ENCODE measurements around the gene WDTC1. TPM values are rescaled to one million over a fixed set of nuclear protein-coding genes. Genes with fewer than 3 reads are reported as not detected.

The WDTC1 gene
- total RNA-seq, 4 donors from 2014 or later = 39.9 to 79.8 (median 62.0) TPM

DNA sequence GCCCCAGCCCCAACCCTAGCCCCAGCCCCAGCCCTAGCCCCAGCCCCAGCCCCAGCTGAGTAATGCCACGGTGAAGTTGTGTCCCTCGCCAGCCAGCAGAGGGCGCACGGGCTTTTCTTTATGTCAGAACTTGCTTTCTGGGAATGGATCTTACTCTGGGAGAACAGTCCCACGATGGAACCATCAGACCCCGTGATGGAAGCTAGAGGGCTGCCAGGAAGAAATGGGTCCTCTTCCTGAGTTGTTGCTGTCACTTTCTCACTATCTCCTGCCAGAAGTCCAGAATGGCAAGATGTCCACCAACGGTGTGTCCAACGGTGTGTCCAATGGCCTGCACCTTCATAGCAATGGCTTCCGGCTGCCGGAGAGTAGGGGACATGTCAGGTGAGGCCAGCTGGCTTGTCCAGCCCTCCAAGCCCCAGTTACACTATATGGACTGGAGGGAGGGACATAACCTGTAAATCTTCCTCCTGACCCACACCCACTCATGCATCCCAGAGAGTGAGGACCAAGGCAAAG lies 62.4 kb downstream of the WDTC1 start:
- no peaks in the 10 kb centered on the region for H3K27me3 ChIP-seq
- peak overlapping the region; percentile 87 to 96 (median 92) for H3K27ac ChIP-seq (replicated peaks in 1 of 4)
- no peaks in the 10 kb centered on the region for H3K9me3 ChIP-seq
- H3K36me3 ChIP-seq = peaks cover 38 to 89% (median 78%) of the 10 kb centered on the region in 4 donors
- intact Hi-C loops (cut with DNase I) = no loop called here
- peak; percentile 94 for DNase-seq (ENCODE audit: extremely low spot score)
- no peak overlapping the region for H3K4me3 ChIP-seq
- peaks cover 34 to 50% (median 48%) of the 10 kb centered on the region in 4 donors for H3K4me1 ChIP-seq
- TF ChIP-seq POLR2A (IDR thresholded peaks at IDR 0.05; ENCODE audit: low read depth) = no peak
- TF ChIP-seq, protein P1, sequence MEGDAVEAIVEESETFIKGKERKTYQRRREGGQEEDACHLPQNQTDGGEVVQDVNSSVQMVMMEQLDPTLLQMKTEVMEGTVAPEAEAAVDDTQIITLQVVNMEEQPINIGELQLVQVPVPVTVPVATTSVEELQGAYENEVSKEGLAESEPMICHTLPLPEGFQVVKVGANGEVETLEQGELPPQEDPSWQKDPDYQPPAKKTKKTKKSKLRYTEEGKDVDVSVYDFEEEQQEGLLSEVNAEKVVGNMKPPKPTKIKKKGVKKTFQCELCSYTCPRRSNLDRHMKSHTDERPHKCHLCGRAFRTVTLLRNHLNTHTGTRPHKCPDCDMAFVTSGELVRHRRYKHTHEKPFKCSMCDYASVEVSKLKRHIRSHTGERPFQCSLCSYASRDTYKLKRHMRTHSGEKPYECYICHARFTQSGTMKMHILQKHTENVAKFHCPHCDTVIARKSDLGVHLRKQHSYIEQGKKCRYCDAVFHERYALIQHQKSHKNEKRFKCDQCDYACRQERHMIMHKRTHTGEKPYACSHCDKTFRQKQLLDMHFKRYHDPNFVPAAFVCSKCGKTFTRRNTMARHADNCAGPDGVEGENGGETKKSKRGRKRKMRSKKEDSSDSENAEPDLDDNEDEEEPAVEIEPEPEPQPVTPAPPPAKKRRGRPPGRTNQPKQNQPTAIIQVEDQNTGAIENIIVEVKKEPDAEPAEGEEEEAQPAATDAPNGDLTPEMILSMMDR (IDR thresholded peaks at IDR 0.05) = peak; percentile 64 to 72 (median 67)
- WGBS = 64% methylated on average over 6 of the region's 10 CpGs

- H3K27me3 ChIP-seq = no peaks in the 10 kb centered on the region
- TF ChIP-seq POLR2A (IDR thresholded peaks at IDR 0.05; ENCODE audit: low read depth) (no peak), EP300 (IDR thresholded peaks at IDR 0.05) (no peak), POLR2AphosphoS5 (IDR thresholded peaks at IDR 0.05) (no peak)
- TF ChIP-seq, protein P1 (IDR thresholded peaks at IDR 0.05) = no peak
- WGBS = 95% methylated on average over 3 of the region's 3 CpGs
- H3K4me3 ChIP-seq = no peak overlapping the region
- peak overlapping the region; percentile 87 to 96 (median 92) for H3K27ac ChIP-seq (replicated peaks in 1 of 4)
- DNase-seq (ENCODE audit: extremely low spot score) = no peak
- no peaks in the 10 kb centered on the region for H3K9me3 ChIP-seq
- intact Hi-C loops (cut with DNase I) = no loop called here
- H3K36me3 ChIP-seq = peaks cover 33 to 88% (median 78%) of the 10 kb centered on the region in 4 donors
- peaks cover 34 to 50% (median 48%) of the 10 kb centered on the region in 4 donors for H3K4me1 ChIP-seq
These were observed 63.5 kb downstream of the WDTC1 start for GRCh38 chr1:27297903-27298302.

GRCh38 chr1:27298632-27299384 lies 64.4 kb downstream of the WDTC1 start:
- Histone ChIP-seq H3K4me3 (no peak overlapping the region), H3K36me3 (peaks cover 35 to 86% (median 79%) of the 10 kb centered on the region in 4 donors), H3K27ac (replicated peaks in 1 of 4) (peak overlapping the region; percentile 87 to 96 (median 92)), H3K9me3 (no peaks in the 10 kb centered on the region), H3K27me3 (no peaks in the 10 kb centered on the region), H3K4me1 (peaks cover 34 to 50% (median 48%) of the 10 kb centered on the region in 4 donors)
- WGBS = 44% methylated on average over 7 of the region's 8 CpGs
- intact Hi-C loops (cut with DNase I) = no loop called here
- no peak for TF ChIP-seq POLR2AphosphoS5 (IDR thresholded peaks at IDR 0.05)
- TF ChIP-seq POLR2A (IDR thresholded peaks at IDR 0.05; ENCODE audit: low read depth) = no peak
- no peak for TF ChIP-seq EP300 (IDR thresholded peaks at IDR 0.05)
- TF ChIP-seq, protein P1 (IDR thresholded peaks at IDR 0.05) = no peak
- DNase-seq (ENCODE audit: extremely low spot score) = no peak

DNA sequence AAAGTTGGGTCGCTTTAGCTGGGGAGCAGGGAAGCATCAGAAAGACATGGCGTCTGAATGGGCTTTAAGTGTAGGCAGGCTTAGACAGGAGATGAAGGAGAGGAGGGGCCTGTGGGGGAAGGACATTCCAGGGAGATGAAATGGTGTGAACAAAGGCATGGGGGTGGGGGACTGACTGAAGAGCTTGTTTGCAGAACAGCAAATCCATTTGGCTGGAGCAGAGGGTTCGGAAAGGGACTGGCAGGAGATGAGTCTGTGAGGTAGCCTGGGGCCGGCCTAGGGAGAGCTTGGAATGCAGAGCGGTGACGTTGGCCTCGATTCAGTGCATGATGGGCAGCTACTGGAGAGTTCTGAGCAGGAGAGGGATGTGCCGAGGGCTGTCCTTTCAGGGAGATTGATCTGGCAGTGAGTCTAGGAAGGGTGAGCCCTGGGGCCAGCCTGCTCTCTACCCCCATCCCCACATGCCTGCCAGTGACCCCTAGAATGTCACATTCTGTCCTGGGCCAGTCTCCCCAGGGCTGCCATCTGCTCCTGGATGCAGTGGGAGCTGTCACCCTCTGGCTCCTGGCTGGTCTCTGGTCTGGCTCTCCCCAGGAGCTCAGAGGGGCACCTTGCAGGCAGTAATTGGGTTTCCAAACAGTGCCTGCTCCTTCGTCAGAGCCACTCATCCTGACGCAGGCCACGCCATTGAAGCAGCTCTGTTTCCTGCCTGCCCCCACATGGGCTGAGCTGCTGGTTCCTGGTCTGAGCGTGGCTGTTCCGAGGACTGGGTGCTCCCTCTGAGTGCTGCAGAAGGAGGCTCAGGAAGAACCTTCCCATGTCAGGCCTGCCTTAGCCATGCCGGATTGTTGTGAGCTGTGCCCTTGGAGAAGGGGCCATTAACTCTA lies 65.2 kb downstream of the WDTC1 start:
- TF ChIP-seq POLR2AphosphoS5 (IDR thresholded peaks at IDR 0.05) (peak; percentile 58 to 82), POLR2A (IDR thresholded peaks at IDR 0.05; ENCODE audit: low read depth) (no peak)
- 51% methylated on average over 13 of the region's 14 CpGs for WGBS
- peak; percentile 97 for DNase-seq (ENCODE audit: extremely low spot score)
- H3K4me1 ChIP-seq = peaks cover 34 to 50% (median 48%) of the 10 kb centered on the region in 4 donors
- no peaks in the 10 kb centered on the region for H3K27me3 ChIP-seq
- intact Hi-C loops (cut with DNase I) = loop anchor here (2.0 to 5.0 kb wide), 2 partner anchors 57 to 308 kb away; no protein-coding TSS in a partner anchor
- peaks cover 30 to 86% (median 78%) of the 10 kb centered on the region in 4 donors for H3K36me3 ChIP-seq
- H3K4me3 ChIP-seq = peak overlapping the region in 1 of 4 donors; percentile 4
- peak overlapping the region; percentile 87 to 96 (median 92) for H3K27ac ChIP-seq (replicated peaks in 1 of 4)
- H3K9me3 ChIP-seq = no peaks in the 10 kb centered on the region

Measured in esophagus muscularis mucosa (tissue), 4 donors.